Breast epithelium (tissue), 3 donors: Measurements from ENCODE around the gene FARP2.
"Not testable (repeated sequence)": the region's sequence is repeated elsewhere in the genome, so short reads cannot be mapped to it uniquely, and the experiment has no call there.

Experiments
- CTCF ChIP-seq, 3 donors: fragments of 450-650 bp; IDR thresholded peaks; one replicate each; pipeline ENCODE4 v1.5.1; 2016 to 2017; ENCODE audit warnings: antibody characterized with exemption in 3 of 3, mild to moderate bottlenecking in 3 of 3, moderate library complexity in 3 of 3
- POLR2A ChIP-seq: fragments of 450-650 bp; IDR thresholded peaks from one replicate; pipeline ENCODE4 v1.6.1; 2016; ENCODE audit warnings: antibody characterized with exemption, mild to moderate bottlenecking, moderate library complexity
- POLR2AphosphoS5 ChIP-seq, 3 donors: sonication (generic); formaldehyde crosslinking; IDR thresholded peaks; one replicate each; pipeline ENCODE4 v1.6.1; 2017; ENCODE audit warnings: antibody characterized with exemption in 3 of 3

- TF ChIP-seq CTCF (IDR thresholded peaks at IDR 0.05); POLR2A; POLR2AphosphoS5 (IDR thresholded peaks at IDR 0.05): not testable (repeated sequence)
Measured at GRCh38 chr2:241506317-241506716, 150.2 kb downstream of the FARP2 start.
